Neural progenitor cell (in vitro differentiated cells): ENCODE measurements around the gene IL7R. TPM values are rescaled to one million over a fixed set of nuclear protein-coding genes. Genes with fewer than 3 reads are reported as not detected.

Experiments
- DNase-seq: peaks from one replicate; pipeline ENCODE4 v3.0.0-alpha.2; 2016; ENCODE audit warnings: low spot score
- H2AFZ ChIP-seq: fragments of 200-600 bp; sonication (generic); replicated peaks from 2 replicates; pipeline ENCODE4 v1.6.1; 2016; ENCODE audit warnings: antibody characterized with exemption
- H3F3A ChIP-seq: fragments of 200-600 bp; sonication (generic); 2 replicates; pipeline ENCODE4 v1.6.1; 2016; ENCODE audit warnings: antibody characterized with exemption, low read depth
- H3K27ac ChIP-seq: fragments of 200-600 bp; sonication (generic); 2 replicates; pipeline ENCODE4 v1.5.1; 2016; ENCODE audit warnings: mild to moderate bottlenecking
- H3K27me3 ChIP-seq: fragments of 200-600 bp; sonication (generic); 2 replicates; pipeline ENCODE4 v1.6.1; 2016; ENCODE audit warnings: mild to moderate bottlenecking, moderate library complexity
- H3K36me3 ChIP-seq: fragments of 200-600 bp; sonication (generic); 2 replicates; pipeline ENCODE4 v1.5.1; 2016
- H3K4me1 ChIP-seq: fragments of 200-600 bp; sonication (generic); 2 replicates; pipeline ENCODE4 v1.6.1; 2016; ENCODE audit warnings: mixed run types
- H3K4me2 ChIP-seq: fragments of 200-600 bp; sonication (generic); 2 replicates; pipeline ENCODE4 v1.6.1; 2016
- H3K4me3 ChIP-seq: fragments of 200-600 bp; sonication (generic); 2 replicates; pipeline ENCODE4 v1.5.1; 2016
- H3K79me2 ChIP-seq: fragments of 200-600 bp; sonication (generic); 2 replicates; pipeline ENCODE4 v1.6.1; 2016; ENCODE audit warnings: low read depth
- H3K9ac ChIP-seq: fragments of 200-600 bp; sonication (generic); 2 replicates; pipeline ENCODE4 v1.6.1; 2016
- H3K9me3 ChIP-seq: fragments of 200-600 bp; sonication (generic); 2 replicates; pipeline ENCODE4 v1.5.1; 2016; ENCODE audit warnings: low read depth
- H4K20me1 ChIP-seq: fragments of 200-600 bp; sonication (generic); 2 replicates; pipeline ENCODE4 v1.6.1; 2016; ENCODE audit warnings: low read depth
- H3K27ac Mint-ChIP-seq: 3 replicates; pipeline ENCODE4 v1.8.0; 2021; ENCODE audit warnings: mixed read lengths
- H3K27me3 Mint-ChIP-seq: 2 replicates; pipeline ENCODE4 v1.8.0; 2022; ENCODE audit warnings: low read depth, mild to moderate bottlenecking, inconsistent platforms, moderate library complexity, mixed read lengths; ENCODE audit not compliant: insufficient read depth
- H3K36me3 Mint-ChIP-seq: 3 replicates; pipeline ENCODE4 v1.8.0; 2021; ENCODE audit warnings: mixed read lengths
- H3K4me1 Mint-ChIP-seq: 3 replicates; pipeline ENCODE4 v1.8.0; 2021; ENCODE audit warnings: mixed read lengths
- H3K4me3 Mint-ChIP-seq: 3 replicates; pipeline ENCODE4 v1.8.0; 2021; ENCODE audit warnings: mild to moderate bottlenecking, moderate library complexity, mixed read lengths
- H3K9me3 Mint-ChIP-seq: 3 replicates; pipeline ENCODE4 v1.8.0; 2020; ENCODE audit warnings: mixed read lengths
- CTCF ChIP-seq: fragments of 200-600 bp; sonication (generic); IDR thresholded peaks from 2 replicates; pipeline ENCODE4 v1.5.1; 2017; ENCODE audit warnings: antibody characterized with exemption, mild to moderate bottlenecking
- EZH2 ChIP-seq: fragments of 200-600 bp; sonication (generic); IDR thresholded peaks from 2 replicates; pipeline ENCODE4 v1.6.1; 2017; ENCODE audit warnings: antibody characterized with exemption, mild to moderate bottlenecking, moderate library complexity
- EZH2phosphoT487 ChIP-seq: fragments of 200-600 bp; sonication (generic); IDR thresholded peaks from 2 replicates; pipeline ENCODE4 v1.6.1; 2017; ENCODE audit warnings: antibody characterized with exemption
- total RNA-seq: library from RNA; depleted of rRNA; stranded (reverse); fragments of >200 nt; gene quantifications from 2 replicates; pipeline ENCODE4 v1.2.3, GENCODE V29; 2015; ENCODE audit warnings: low replicate concordance

The IL7R gene
- total RNA-seq, 1 donor from 2014 or later, result not detected

- Histone ChIP-seq H3K79me2 (no peaks in the 10 kb centered on the region), H3F3A (no peaks in the 10 kb centered on the region), H3K27ac (no peak overlapping the region), H3K4me2 (no peak overlapping the region), H3K9me3 (no peaks in the 10 kb centered on the region), H4K20me1 (no peaks in the 10 kb centered on the region), H3K4me3 (no peak overlapping the region), H3K4me1 (no peaks in the 10 kb centered on the region), H2AFZ (no peak overlapping the region), H3K9ac (no peak overlapping the region), H3K27me3 (no peaks in the 10 kb centered on the region), H3K36me3 (no peaks in the 10 kb centered on the region)
- no peaks in the 10 kb centered on the region for H3K27me3 Mint-ChIP-seq
- H3K9me3 Mint-ChIP-seq, result no peaks in the 10 kb centered on the region
- no peak overlapping the region for H3K4me3 Mint-ChIP-seq
- no peaks in the 10 kb centered on the region for H3K36me3 Mint-ChIP-seq
- no peak overlapping the region for H3K27ac Mint-ChIP-seq
- DNase-seq, result no peak
- no peak for TF ChIP-seq CTCF
- no peak for TF ChIP-seq EZH2
- no peak for TF ChIP-seq EZH2phosphoT487
- H3K4me1 Mint-ChIP-seq, result peaks cover 2% of the 10 kb centered on the region
Observed at GRCh38 chr5:35881758-35882157, 25.1 kb downstream of the IL7R start.

GRCh38 chr5:35884191-35884769 lies 27.6 kb downstream of the IL7R start:
- Mint-ChIP-seq H3K4me1 (no peaks in the 10 kb centered on the region), H3K27ac (no peak overlapping the region), H3K27me3 (no peaks in the 10 kb centered on the region), H3K36me3 (no peaks in the 10 kb centered on the region), H3K4me3 (no peak overlapping the region), H3K9me3 (no peaks in the 10 kb centered on the region)
- Histone ChIP-seq H3K9me3 (no peaks in the 10 kb centered on the region), H3F3A (no peaks in the 10 kb centered on the region), H3K27ac (no peak overlapping the region), H2AFZ (no peak overlapping the region), H3K4me1 (no peaks in the 10 kb centered on the region), H3K4me3 (no peak overlapping the region), H3K4me2 (no peak overlapping the region), H3K36me3 (no peaks in the 10 kb centered on the region), H4K20me1 (no peaks in the 10 kb centered on the region), H3K27me3 (no peaks in the 10 kb centered on the region), H3K79me2 (no peaks in the 10 kb centered on the region), H3K9ac (no peak overlapping the region)
- TF ChIP-seq EZH2 (no peak), CTCF (no peak), EZH2phosphoT487 (no peak)
- no peak for DNase-seq

GRCh38 chr5:35884773-35885172 lies 28.1 kb downstream of the IL7R start:
- Histone ChIP-seq H4K20me1 (no peaks in the 10 kb centered on the region), H3K27me3 (no peaks in the 10 kb centered on the region), H3K4me3 (no peak overlapping the region), H3F3A (no peaks in the 10 kb centered on the region), H3K9me3 (no peaks in the 10 kb centered on the region), H3K27ac (no peak overlapping the region), H3K36me3 (no peaks in the 10 kb centered on the region), H2AFZ (no peak overlapping the region), H3K4me1 (no peaks in the 10 kb centered on the region), H3K4me2 (no peak overlapping the region), H3K79me2 (no peaks in the 10 kb centered on the region), H3K9ac (no peak overlapping the region)
- Mint-ChIP-seq H3K9me3 (no peaks in the 10 kb centered on the region), H3K36me3 (no peaks in the 10 kb centered on the region), H3K4me1 (no peaks in the 10 kb centered on the region), H3K27me3 (no peaks in the 10 kb centered on the region), H3K4me3 (no peak overlapping the region), H3K27ac (no peak overlapping the region)
- TF ChIP-seq EZH2phosphoT487 (no peak), CTCF (no peak), EZH2 (no peak)
- DNase-seq, result no peak
